Measurements from ENCODE around the gene SLC31A2.

SLC31A2 gene

DNA sequence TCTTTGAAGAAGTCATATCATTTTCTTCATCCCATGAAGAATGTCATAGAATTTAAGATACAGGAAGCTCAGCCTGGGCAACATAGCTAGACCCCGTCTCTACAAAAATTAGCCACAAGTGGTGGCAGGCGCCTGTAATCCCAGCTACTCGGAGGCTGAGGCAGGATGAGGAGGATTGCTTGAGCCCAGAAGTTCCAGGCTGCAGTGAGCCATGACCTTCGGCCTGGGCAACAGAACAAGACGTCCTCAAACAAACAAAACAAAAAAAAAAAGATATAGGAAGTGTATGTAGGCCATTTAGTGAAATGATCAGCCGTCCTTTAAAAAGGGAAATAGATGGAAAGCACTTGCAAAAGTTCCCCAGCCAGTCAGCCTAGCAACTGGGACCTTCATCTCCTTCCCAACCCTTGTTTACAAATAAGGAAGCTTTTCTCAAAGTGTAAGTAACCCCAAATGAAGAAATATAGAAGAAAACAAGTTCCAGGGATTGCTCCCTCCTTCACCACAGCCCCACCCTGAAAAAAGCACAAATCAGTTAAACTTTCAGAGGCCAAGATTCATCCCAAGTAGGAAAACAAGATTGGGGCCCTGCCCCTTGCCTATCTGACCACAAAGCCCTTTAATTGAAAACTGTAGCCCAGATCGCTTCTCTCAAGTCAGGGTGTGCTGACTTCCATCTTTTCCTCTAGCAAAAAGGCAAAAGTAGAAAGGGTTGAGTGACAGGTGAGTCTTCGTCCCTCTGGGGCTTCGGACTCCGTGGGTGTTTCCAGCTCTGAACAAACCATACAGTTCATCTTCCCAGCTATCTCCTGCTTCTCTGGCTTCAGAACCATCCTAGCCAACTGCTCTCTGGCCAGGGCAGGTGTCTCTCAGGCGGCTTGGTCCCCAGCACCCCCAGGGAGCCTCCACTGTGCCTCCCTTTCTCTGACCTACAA lies 1.2 kb downstream of the SLC31A2 start:
- DNase-seq (ENCODE audit: low spot score), result no peak

- peak; percentile 17 for DNase-seq (ENCODE audit: low spot score)
Measured at GRCh38 chr9:113152699-113153098, 1.9 kb downstream of the SLC31A2 start.

GRCh38 chr9:113153599-113153998 lies 2.8 kb downstream of the SLC31A2 start:
- no peak for DNase-seq (ENCODE audit: low spot score)

DNA sequence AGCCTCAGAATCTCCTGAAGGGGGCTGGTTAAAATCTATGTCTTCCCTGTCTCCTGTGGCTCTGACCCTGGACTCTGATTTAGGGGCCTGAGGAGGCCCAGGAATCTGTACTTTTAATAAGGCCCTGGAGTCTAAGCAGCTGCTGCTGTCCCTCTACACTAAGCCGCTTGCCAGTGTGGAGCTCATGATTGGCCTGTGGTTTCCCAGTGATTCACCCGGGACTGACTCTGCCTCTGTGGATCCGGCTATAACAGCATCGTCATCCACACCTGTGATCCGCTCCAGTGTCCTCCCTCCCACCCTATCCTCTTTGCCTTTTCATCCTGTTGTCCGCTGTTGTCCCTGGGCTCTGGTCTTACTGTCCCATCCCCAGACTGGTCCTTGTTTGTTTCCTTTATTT lies 3.7 kb downstream of the SLC31A2 start:
- DNase-seq (ENCODE audit: low spot score), result no peak

DNA sequence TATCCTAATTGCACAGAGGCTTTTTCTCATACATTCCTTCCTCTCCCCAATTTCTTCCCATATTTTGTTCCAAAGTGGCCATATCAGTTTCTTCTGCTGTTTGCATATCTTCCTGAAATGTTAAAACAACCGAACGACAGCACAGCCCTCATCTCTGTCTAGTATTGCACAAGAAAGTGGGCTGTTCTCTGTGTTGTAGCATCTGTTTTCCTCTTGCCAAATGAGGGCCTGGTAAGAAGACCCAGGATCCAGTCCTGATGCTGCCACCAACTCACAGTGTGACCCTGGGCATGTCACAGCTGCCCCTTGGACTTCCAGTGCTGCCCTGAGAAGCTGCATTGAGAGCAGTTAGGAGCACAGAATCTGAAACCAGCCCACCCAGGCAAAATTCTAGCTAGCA lies 4.1 kb downstream of the SLC31A2 start:
- DNase-seq (ENCODE audit: low spot score), result no peak

GRCh38 chr9:113155911-113156588 lies 5.2 kb downstream of the SLC31A2 start:
- no peak for DNase-seq (ENCODE audit: low spot score)

GRCh38 chr9:113156880-113157279 lies 6.1 kb downstream of the SLC31A2 start:
- DNase-seq (ENCODE audit: low spot score), result no peak

- DNase-seq (ENCODE audit: low spot score), result no peak
Measured at GRCh38 chr9:113158446-113158845, 7.6 kb downstream of the SLC31A2 start.

- DNase-seq (ENCODE audit: low spot score), result no peak
Measured at GRCh38 chr9:113160571-113160970, 9.8 kb downstream of the SLC31A2 start.

DNA sequence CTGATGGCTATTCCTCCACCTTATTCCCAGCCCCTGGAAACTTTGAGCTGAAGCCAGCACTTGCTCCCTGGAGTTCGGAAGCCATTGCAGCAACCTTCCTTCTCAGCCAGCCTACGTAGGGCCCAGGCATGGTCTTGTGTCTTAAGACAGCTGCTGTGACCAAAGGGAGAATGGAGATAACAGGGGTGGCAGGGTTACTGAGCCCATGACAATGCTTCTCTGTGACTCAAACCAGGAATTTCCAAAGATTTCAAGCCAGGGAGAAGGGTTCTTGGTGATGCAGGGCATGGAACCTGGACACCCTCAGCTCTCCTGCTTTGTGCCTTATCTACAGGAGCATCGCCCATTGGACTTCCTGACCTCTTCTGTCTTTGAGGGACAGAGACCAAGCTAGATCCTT lies 12.2 kb downstream of the SLC31A2 start:
- no peak for DNase-seq (ENCODE audit: low spot score)

DNA sequence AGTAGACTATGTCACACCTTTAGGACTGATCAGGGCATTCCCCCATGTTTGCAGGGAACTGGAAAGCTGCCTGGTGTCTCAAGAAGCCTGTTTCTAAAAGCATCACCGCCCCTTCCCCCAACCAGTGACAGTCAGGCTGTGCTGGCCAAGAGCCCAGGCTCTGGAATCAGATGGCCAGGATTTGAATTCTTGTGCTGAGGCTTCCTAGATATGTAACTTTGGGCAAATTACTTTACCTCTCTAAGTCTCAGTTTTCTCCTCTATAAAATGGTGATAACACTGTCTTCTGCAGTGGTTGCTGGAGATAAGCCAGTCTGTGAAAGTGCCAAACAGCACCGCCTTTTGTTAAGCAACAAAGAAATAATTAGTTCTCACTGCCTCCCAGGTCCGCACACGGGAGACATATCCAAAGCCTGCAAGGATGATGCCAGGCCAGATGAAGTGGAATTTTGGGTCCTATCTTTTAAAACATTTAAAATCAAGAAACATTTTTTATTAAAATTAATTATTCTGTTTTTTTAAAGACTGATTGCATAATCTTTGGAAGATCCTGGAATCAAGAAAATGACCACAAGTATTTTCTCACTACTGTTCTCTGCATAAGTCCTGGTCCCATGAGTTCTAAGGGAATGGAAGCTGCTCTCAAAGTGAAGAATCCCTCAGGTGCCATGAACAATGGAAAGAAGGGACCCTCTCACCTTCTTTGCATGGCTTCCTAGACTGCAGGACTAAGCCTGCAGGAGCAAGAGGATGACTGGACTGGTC lies 13.9 kb downstream of the SLC31A2 start:
- DNase-seq (ENCODE audit: low spot score), result no peak

GRCh38 chr9:113166039-113166438 lies 15.2 kb downstream of the SLC31A2 start:
- DNase-seq (ENCODE audit: low spot score), result no peak

- no peak for DNase-seq (ENCODE audit: low spot score)
Measured at GRCh38 chr9:113168809-113169208, 18.0 kb downstream of the SLC31A2 start.

- no peak for DNase-seq (ENCODE audit: low spot score)
Measured at GRCh38 chr9:113173341-113173740, 22.5 kb downstream of the SLC31A2 start.

- no peak for DNase-seq (ENCODE audit: low spot score)
Measured at GRCh38 chr9:113176803-113177202, 26.0 kb downstream of the SLC31A2 start.

DNA sequence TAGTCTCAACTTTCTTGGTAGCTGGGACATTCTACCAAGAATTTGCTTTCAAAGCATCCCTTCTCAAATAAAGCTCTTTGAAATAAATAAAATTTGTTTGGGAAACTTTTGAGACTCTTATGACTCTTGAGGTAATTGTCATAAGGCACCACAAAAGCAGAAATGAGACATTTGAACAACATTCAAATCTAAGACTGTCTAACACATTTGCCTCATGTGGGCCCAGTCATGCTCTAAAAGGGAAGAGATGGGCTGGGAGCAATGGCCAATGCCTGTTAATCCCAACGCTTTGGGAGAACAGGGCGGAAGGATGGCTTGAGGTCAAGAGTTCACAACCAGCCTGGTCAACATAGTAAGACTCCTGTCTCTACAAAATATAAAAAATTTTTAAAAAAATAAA lies 26.4 kb downstream of the SLC31A2 start:
- no peak for DNase-seq (ENCODE audit: low spot score)

DNA sequence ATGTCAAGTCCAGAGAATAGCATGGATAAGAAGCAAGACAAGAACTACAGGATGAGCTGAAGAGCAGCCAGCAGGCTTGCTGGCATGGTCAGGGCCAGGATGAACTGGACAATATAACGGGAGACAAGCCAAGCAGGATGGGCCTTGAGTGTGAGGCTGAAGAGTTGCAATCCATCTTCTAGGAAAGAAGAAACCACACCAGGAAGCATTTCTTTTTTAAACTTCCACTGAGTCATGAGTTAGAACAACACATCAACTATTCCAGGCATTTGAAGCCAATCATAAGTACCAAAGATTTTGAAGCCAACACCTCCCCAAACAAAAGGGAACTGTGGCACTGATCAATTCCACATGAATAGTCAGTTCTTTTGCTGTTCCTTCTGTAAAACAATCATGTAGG lies 27.3 kb downstream of the SLC31A2 start:
- DNase-seq (ENCODE audit: low spot score), result no peak

DNA sequence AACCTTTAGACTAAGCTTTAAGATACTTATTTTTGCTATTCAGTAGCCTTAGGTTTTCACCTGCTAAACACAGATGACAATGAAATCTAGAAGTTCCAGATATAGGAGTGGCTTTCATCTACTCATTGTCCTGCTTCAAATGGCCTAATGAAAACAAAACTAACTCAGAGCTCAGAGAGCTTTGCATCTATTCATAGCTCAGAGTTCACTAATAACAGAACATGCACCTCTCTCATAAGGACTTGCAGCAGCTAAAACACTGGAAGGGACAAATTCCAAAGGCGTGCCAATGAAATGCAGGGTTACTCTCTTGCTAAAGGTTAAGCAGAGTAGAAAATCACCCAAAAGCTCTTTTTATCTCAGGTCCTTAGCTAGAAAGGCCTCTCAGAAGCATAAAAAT lies 29.0 kb downstream of the SLC31A2 start:
- DNase-seq (ENCODE audit: low spot score), result no peak

GRCh38 chr9:113181165-113181564 lies 30.4 kb downstream of the SLC31A2 start:
- no peak for DNase-seq (ENCODE audit: low spot score)

GRCh38 chr9:113183956-113184488 lies 33.2 kb downstream of the SLC31A2 start:
- DNase-seq (ENCODE audit: low spot score), result no peak

- DNase-seq (ENCODE audit: low spot score), result no peak
Measured at GRCh38 chr9:113184539-113184938, 33.7 kb downstream of the SLC31A2 start.

- DNase-seq (ENCODE audit: low spot score), result no peak
Measured at GRCh38 chr9:113185271-113185670, 34.5 kb downstream of the SLC31A2 start.

Measured in LoVo (cell line).